BE2C (cell line): ENCODE measurements around the gene MEN1.

Experiments
- DNase-seq: peaks from one replicate; pipeline ENCODE4 v3.0.0-alpha.2; 2020
- H3K27me3 ChIP-seq: fragments of 250-450 bp; sonication (Bioruptor Pico); 2 replicates; pipeline ENCODE4 v1.5.1; 2020; ENCODE audit warnings: mild to moderate bottlenecking
- H3K36me3 ChIP-seq: fragments of 250-450 bp; sonication (Bioruptor Pico); 2 replicates; pipeline ENCODE4 v1.5.1; 2020; ENCODE audit warnings: mild to moderate bottlenecking
- H3K4me1 ChIP-seq: fragments of 250-450 bp; sonication (Bioruptor Pico); 2 replicates; pipeline ENCODE4 v1.5.1; 2020
- H3K4me3 ChIP-seq: 2 replicates; pipeline ENCODE4 v1.5.1; 2011; ENCODE audit warnings: low read depth, low read length
- H3K9me3 ChIP-seq: fragments of 250-450 bp; sonication (Bioruptor Pico); 2 replicates; pipeline ENCODE4 v1.5.1; 2020
- CTCF ChIP-seq: IDR thresholded peaks from 2 replicates; pipeline ENCODE4 v1.5.1; 2012; ENCODE audit warnings: mild to moderate bottlenecking, low read depth, low read length

Gene MEN1

GRCh38 chr11:64793271-64794160 lies 16.8 kb downstream of the MEN1 start:
- no peak for TF ChIP-seq CTCF
- no peaks in the 10 kb centered on the region for H3K36me3 ChIP-seq
- no peak for DNase-seq
- no peaks in the 10 kb centered on the region for H3K4me1 ChIP-seq
- no peak overlapping the region for H3K4me3 ChIP-seq
- H3K9me3 ChIP-seq = no peaks in the 10 kb centered on the region
- H3K27me3 ChIP-seq = no peaks in the 10 kb centered on the region

GRCh38 chr11:64792482-64792881 lies 17.9 kb downstream of the MEN1 start:
- no peak for DNase-seq

GRCh38 chr11:64791781-64792291 lies 18.5 kb downstream of the MEN1 start:
- no peak overlapping the region for H3K4me3 ChIP-seq
- TF ChIP-seq CTCF = no peak
- no peaks in the 10 kb centered on the region for H3K9me3 ChIP-seq
- H3K4me1 ChIP-seq = no peaks in the 10 kb centered on the region
- no peaks in the 10 kb centered on the region for H3K36me3 ChIP-seq
- no peak for DNase-seq
- no peaks in the 10 kb centered on the region for H3K27me3 ChIP-seq

More at GRCh38 chr11:64792482-64792881, 17.9 kb downstream of the MEN1 start:
- no peaks in the 10 kb centered on the region for H3K27me3 ChIP-seq
- H3K4me3 ChIP-seq = no peak overlapping the region
- no peaks in the 10 kb centered on the region for H3K9me3 ChIP-seq
- H3K4me1 ChIP-seq = no peaks in the 10 kb centered on the region
- no peaks in the 10 kb centered on the region for H3K36me3 ChIP-seq
- TF ChIP-seq CTCF = no peak

GRCh38 chr11:64790205-64791095 lies 19.9 kb downstream of the MEN1 start:
- Histone ChIP-seq H3K36me3 (no peaks in the 10 kb centered on the region), H3K4me1 (no peaks in the 10 kb centered on the region), H3K9me3 (no peaks in the 10 kb centered on the region), H3K4me3 (no peak overlapping the region), H3K27me3 (no peaks in the 10 kb centered on the region)
- TF ChIP-seq CTCF = no peak
- no peak for DNase-seq

- H3K9me3 ChIP-seq = no peaks in the 10 kb centered on the region
- TF ChIP-seq CTCF = no peak
- H3K27me3 ChIP-seq = no peaks in the 10 kb centered on the region
- no peak overlapping the region for H3K4me3 ChIP-seq
- H3K4me1 ChIP-seq = no peaks in the 10 kb centered on the region
- DNase-seq = no peak
- H3K36me3 ChIP-seq = no peaks in the 10 kb centered on the region
Measured at GRCh38 chr11:64789331-64790204, 20.8 kb downstream of the MEN1 start.
